Endothelial cell of umbilical vein (primary cell): ENCODE measurements around the gene TMEM81.

Experiments
- EZH2 ChIP-seq: IDR thresholded peaks from 2 replicates; pipeline ENCODE4 v1.6.1; 2012; ENCODE audit warnings: borderline replicate concordance, low read depth, mild to moderate bottlenecking, moderate library complexity, low read length, inconsistent platforms; ENCODE audit not compliant: severe bottlenecking
- FOS ChIP-seq: IDR thresholded peaks from 2 replicates; pipeline ENCODE4 v1.6.1; 2011; ENCODE audit warnings: mild to moderate bottlenecking, low read length, moderate library complexity, borderline replicate concordance; ENCODE audit not compliant: insufficient read depth
- GATA2 ChIP-seq: IDR thresholded peaks from 2 replicates; pipeline ENCODE4 v1.7.0; 2011; ENCODE audit warnings: low read depth, mild to moderate bottlenecking, moderate library complexity, mixed read lengths, low read length; ENCODE audit not compliant: insufficient read length, insufficient read depth
- JUN ChIP-seq: IDR thresholded peaks from 2 replicates; pipeline ENCODE4 v1.6.1; 2011; ENCODE audit warnings: borderline replicate concordance, low read depth; ENCODE audit not compliant: insufficient read length, insufficient read depth
- POLR2A ChIP-seq: IDR thresholded peaks from 2 replicates; pipeline ENCODE4 v1.6.1; 2012; ENCODE audit warnings: low read depth, mild to moderate bottlenecking, control low read depth, low read length
- TF ChIP-seq, protein P1 (sequence below), 2 donors: IDR thresholded peaks; 1 replicate in 1 of 2; 2 replicates in 1 of 2; pipeline ENCODE4 v1.5.1; 2011; ENCODE audit warnings: low read length in 2 of 2, mild to moderate bottlenecking in 2 of 2, moderate library complexity in 2 of 2, control low read depth in 1 of 2, inconsistent platforms in 1 of 2, low read depth in 1 of 2; ENCODE audit not compliant: insufficient read depth in 1 of 2; ENCODE audit errors: extremely low read depth in 1 of 2
- TF ChIP-seq, protein P2 (sequence below): IDR thresholded peaks from 2 replicates; pipeline ENCODE4 v1.6.1; 2011; ENCODE audit not compliant: insufficient read depth, insufficient read length

GRCh38 chr1:205068001-205068400, 16.3 kb downstream of the TMEM81 start:
- TF ChIP-seq, protein P1, sequence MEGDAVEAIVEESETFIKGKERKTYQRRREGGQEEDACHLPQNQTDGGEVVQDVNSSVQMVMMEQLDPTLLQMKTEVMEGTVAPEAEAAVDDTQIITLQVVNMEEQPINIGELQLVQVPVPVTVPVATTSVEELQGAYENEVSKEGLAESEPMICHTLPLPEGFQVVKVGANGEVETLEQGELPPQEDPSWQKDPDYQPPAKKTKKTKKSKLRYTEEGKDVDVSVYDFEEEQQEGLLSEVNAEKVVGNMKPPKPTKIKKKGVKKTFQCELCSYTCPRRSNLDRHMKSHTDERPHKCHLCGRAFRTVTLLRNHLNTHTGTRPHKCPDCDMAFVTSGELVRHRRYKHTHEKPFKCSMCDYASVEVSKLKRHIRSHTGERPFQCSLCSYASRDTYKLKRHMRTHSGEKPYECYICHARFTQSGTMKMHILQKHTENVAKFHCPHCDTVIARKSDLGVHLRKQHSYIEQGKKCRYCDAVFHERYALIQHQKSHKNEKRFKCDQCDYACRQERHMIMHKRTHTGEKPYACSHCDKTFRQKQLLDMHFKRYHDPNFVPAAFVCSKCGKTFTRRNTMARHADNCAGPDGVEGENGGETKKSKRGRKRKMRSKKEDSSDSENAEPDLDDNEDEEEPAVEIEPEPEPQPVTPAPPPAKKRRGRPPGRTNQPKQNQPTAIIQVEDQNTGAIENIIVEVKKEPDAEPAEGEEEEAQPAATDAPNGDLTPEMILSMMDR (IDR thresholded peaks at IDR 0.05; ENCODE audit: extremely low read depth in 1 of 2, insufficient read depth in 1 of 2, low read depth in 1 of 2, low read length in 2 of 2): no peak
- TF ChIP-seq EZH2 (no peak), FOS (no peak), POLR2A (no peak), GATA2 (no peak), JUN (no peak)
- TF ChIP-seq, protein P2, sequence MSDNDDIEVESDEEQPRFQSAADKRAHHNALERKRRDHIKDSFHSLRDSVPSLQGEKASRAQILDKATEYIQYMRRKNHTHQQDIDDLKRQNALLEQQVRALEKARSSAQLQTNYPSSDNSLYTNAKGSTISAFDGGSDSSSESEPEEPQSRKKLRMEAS: no peak
